ENCODE results near the gene LARGE2.

GRCh38 chr11:45880772-45881570 is 41.5 kb upstream of the LARGE2 start:
- TF ChIP-seq CTCF (conservative IDR thresholded peaks at IDR 0.05; ENCODE audit: low read length) (no peak), EZH2phosphoT487 (IDR thresholded peaks at IDR 0.05; ENCODE audit: borderline replicate concordance, low read depth, low read length) (no peak)

Measured in OCI-LY7 (cell line).